OCI-LY1 (cell line): Measurements from ENCODE around the gene FAM193B.

ENCODE experiments used
- EZH2 ChIP-seq: fragments of 200-600 bp; sonication (generic), shearing (Covaris generic); IDR thresholded peaks from 2 replicates; pipeline ENCODE4 v1.8.0; 2017; ENCODE audit warnings: borderline replicate concordance, mixed run types, mild to moderate bottlenecking, antibody characterized with exemption, low read length, moderate library complexity, mixed read lengths
- TF ChIP-seq, protein P1 (sequence below): fragments of 200-600 bp; sonication (generic), shearing (Covaris generic); IDR thresholded peaks from 2 replicates; pipeline ENCODE4 v1.5.1; 2017; ENCODE audit warnings: mild to moderate bottlenecking, antibody characterized with exemption, low read length, moderate library complexity, mixed read lengths

DNA sequence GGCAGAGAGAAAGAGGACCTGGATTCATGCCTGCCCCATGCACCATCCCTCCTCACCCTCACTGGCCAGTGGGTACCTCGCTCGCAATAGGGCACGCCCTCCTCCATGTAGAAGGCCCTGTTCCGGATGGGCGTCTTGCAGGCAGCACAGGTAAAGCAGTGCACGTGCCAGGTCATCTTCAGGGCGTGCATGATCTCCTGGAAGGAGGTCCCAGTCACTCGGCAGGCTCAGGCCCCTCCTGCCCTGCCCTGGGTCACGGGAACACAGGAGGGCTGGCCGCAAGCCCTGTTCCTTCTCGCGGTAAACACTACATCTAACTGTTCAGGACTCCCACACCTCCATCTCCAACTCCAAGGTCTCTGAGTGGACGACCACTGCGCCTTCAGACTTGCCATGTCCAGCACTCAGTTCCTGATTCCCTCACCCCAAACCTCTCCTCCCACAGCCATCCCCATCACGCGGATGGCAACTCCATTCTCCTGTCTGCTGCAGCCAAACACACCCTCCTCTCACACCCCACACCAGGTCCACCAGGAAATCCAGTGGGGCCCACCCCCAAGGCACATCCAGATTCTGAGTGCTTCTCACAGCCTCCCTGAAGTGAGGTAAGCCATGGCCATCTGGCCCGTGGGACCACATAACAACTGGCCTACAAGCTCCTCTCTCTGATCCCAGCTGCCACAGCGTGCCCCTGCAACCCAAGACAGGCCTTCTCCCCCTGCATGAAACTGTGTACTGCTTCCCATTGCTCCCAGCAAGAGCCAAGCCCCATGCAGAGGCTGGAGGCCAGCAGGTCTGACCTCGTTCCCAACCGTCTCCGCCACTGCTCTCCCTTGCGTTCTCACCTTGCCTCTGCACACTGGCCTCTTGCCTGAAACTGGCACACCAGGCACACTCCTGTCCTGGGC is 70.1 kb downstream of the FAM193B start:
- TF ChIP-seq, protein P1, sequence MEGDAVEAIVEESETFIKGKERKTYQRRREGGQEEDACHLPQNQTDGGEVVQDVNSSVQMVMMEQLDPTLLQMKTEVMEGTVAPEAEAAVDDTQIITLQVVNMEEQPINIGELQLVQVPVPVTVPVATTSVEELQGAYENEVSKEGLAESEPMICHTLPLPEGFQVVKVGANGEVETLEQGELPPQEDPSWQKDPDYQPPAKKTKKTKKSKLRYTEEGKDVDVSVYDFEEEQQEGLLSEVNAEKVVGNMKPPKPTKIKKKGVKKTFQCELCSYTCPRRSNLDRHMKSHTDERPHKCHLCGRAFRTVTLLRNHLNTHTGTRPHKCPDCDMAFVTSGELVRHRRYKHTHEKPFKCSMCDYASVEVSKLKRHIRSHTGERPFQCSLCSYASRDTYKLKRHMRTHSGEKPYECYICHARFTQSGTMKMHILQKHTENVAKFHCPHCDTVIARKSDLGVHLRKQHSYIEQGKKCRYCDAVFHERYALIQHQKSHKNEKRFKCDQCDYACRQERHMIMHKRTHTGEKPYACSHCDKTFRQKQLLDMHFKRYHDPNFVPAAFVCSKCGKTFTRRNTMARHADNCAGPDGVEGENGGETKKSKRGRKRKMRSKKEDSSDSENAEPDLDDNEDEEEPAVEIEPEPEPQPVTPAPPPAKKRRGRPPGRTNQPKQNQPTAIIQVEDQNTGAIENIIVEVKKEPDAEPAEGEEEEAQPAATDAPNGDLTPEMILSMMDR, result no peak
- no peak for TF ChIP-seq EZH2
